Gastrocnemius medialis (tissue), 4 donors: ENCODE measurements around the gene CCDC91. TPM values are rescaled to one million over a fixed set of nuclear protein-coding genes. Genes with fewer than 3 reads are reported as not detected.

Experiments
- ATAC-seq, 2 donors: fragments of 150-250 bp; one replicate each; pipeline ENCODE4 v1.9.1; 2016
- DNase-seq, 2 donors: peaks; one replicate each; pipeline ENCODE4 v3.0.0-alpha.2; 2019
- H3K27ac ChIP-seq, 4 donors: fragments of 200-600 bp; sonication (generic); 1 replicate in 1 of 4; 2 replicates in 3 of 4; pipeline ENCODE4 v1.5.1; 2016 to 2018; ENCODE audit warnings: mild to moderate bottlenecking in 2 of 4, moderate library complexity in 1 of 4
- H3K27me3 ChIP-seq, 3 donors: fragments of 200-600 bp; sonication (generic) in 2 of 3; 1 replicate in 1 of 3; 2 replicates in 2 of 3; pipeline versions ENCODE4 v1.5.1 to v1.6.0; 2016 to 2019; ENCODE audit warnings: mild to moderate bottlenecking in 1 of 3, moderate library complexity in 1 of 3
- H3K36me3 ChIP-seq, 2 donors: fragments of 200-600 bp; sonication (generic) in 1 of 2; one replicate each; pipeline ENCODE4 v1.5.1; 2017 to 2018
- H3K4me1 ChIP-seq, 2 donors: fragments of 200-600 bp; sonication (generic) in 1 of 2; one replicate each; pipeline ENCODE4 v1.5.1; 2016 to 2017; ENCODE audit warnings: mild to moderate bottlenecking in 2 of 2
- H3K4me3 ChIP-seq, 4 donors: fragments of 200-600 bp; sonication (generic) in 3 of 4; 1 replicate in 1 of 4; 2 replicates in 3 of 4; pipeline ENCODE4 v1.5.1; 2016 to 2019; ENCODE audit warnings: mild to moderate bottlenecking in 2 of 4
- H3K9me3 ChIP-seq, 3 donors: fragments of 200-600 bp; sonication (generic) in 2 of 3; 1 replicate in 1 of 3; 2 replicates in 2 of 3; pipeline ENCODE4 v1.5.1; 2016 to 2019
- CTCF ChIP-seq, 5 experiments: fragments of 450-650 bp in 3 of 5; fragments of 200-600 bp in 2 of 5; sonication (generic) in 2 of 5; IDR thresholded peaks in 4 of 5; conservative IDR thresholded peaks in 1 of 5; 1 replicate in 4 of 5; 2 replicates in 1 of 5; pipeline ENCODE4 v1.5.1; 2016 to 2019; ENCODE audit warnings: antibody characterized with exemption in 5 of 5, mild to moderate bottlenecking in 3 of 5, moderate library complexity in 3 of 5
- POLR2A ChIP-seq, 2 donors: fragments of 450-650 bp; IDR thresholded peaks; one replicate each; pipeline ENCODE4 v1.6.1; 2017; ENCODE audit warnings: antibody characterized with exemption in 2 of 2, mild to moderate bottlenecking in 2 of 2, moderate library complexity in 2 of 2
- in situ Hi-C, 4 donors: fragments of 200-750 bp; cut with MboI; loops; one replicate each; pipeline versions ENCODE4 v1.15.0 to v1.8.0; 2017; ENCODE audit warnings: low sequenced_read_pairs in 4 of 4
- intact Hi-C: fragments of 100-400 bp; cut with DNase I; formaldehyde crosslinking; loops from one replicate; pipeline ENCODE4 v1.15.1; 2023; ENCODE audit warnings: low total_unique reads
- total RNA-seq, 4 donors: library from RNA; depleted of rRNA; stranded (reverse); fragments of >200 nt; gene quantifications; one replicate each; pipeline versions ENCODE4 v1.1.0 to v1.2.3, GENCODE V29; 2016

CCDC91 gene
- total RNA-seq, 4 donors from 2014 or later, result 22.3 to 50.6 (median 36.6) TPM

GRCh38 chr12:28232211-28232928, 42.1 kb downstream of the CCDC91 start:
- no peak for TF ChIP-seq POLR2A (IDR thresholded peaks at IDR 0.05)
- TF ChIP-seq CTCF (IDR thresholded peaks at IDR 0.05 in 4 of 5, conservative IDR thresholded peaks at IDR 0.05 in 1 of 5), result no peak
- DNase-seq (no peak), ATAC-seq (no peak)
- peaks cover 18 to 21% of the 10 kb centered on the region in 2 donors for H3K4me1 ChIP-seq
- H3K27ac ChIP-seq, result no peak overlapping the region
- intact Hi-C loops, result no loop called here
- H3K4me3 ChIP-seq, result no peak overlapping the region
- H3K36me3 ChIP-seq, result no peaks in the 10 kb centered on the region
- no peaks in the 10 kb centered on the region for H3K9me3 ChIP-seq
- H3K27me3 ChIP-seq, result no peaks in the 10 kb centered on the region
- in situ Hi-C loops, result no loop called here

GRCh38 chr12:28234444-28234843, 44.2 kb downstream of the CCDC91 start:
- TF ChIP-seq POLR2A (IDR thresholded peaks at IDR 0.05) (no peak), CTCF (IDR thresholded peaks at IDR 0.05 in 4 of 5, conservative IDR thresholded peaks at IDR 0.05 in 1 of 5) (no peak)
- H3K27ac ChIP-seq, result no peak overlapping the region
- H3K27me3 ChIP-seq, result no peaks in the 10 kb centered on the region
- peaks cover 14 to 18% of the 10 kb centered on the region in 2 donors for H3K4me1 ChIP-seq
- no peaks in the 10 kb centered on the region for H3K36me3 ChIP-seq
- in situ Hi-C loops (no loop called here), intact Hi-C loops (no loop called here)
- no peak overlapping the region for H3K4me3 ChIP-seq
- ATAC-seq (no peak), DNase-seq (no peak)
- no peaks in the 10 kb centered on the region for H3K9me3 ChIP-seq

DNA sequence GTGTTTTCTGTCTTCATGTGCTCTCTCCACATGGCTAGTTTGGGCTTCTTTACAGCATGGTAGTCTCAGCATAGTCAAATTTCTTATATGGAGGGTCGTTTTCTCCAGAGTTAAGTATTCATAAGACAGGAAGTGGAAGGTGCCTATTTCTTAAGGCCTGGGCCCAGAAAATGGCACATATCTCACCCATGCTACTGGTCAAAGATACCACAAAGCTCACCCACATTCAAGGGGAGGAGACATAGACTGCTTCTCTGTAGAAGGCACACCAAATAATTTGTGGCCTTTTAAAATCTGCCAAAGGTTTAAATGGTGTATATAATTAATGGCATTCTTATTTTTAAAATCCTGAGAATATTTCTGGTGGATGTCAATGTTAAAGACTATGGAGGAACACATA, 44.8 kb downstream of the CCDC91 start:
- H3K9me3 ChIP-seq, result no peaks in the 10 kb centered on the region
- peaks cover 12 to 18% of the 10 kb centered on the region in 2 donors for H3K4me1 ChIP-seq
- no peak overlapping the region for H3K27ac ChIP-seq
- no peaks in the 10 kb centered on the region for H3K27me3 ChIP-seq
- H3K36me3 ChIP-seq, result no peaks in the 10 kb centered on the region
- intact Hi-C loops, result no loop called here
- no peak for DNase-seq
- H3K4me3 ChIP-seq, result no peak overlapping the region
- TF ChIP-seq CTCF (IDR thresholded peaks at IDR 0.05 in 4 of 5, conservative IDR thresholded peaks at IDR 0.05 in 1 of 5), result no peak
- TF ChIP-seq POLR2A (IDR thresholded peaks at IDR 0.05), result no peak
- in situ Hi-C loops, result no loop called here
- ATAC-seq, result no peak

- H3K27me3 ChIP-seq, result no peaks in the 10 kb centered on the region
- no peak for DNase-seq
- no peak overlapping the region for H3K4me3 ChIP-seq
- in situ Hi-C loops, result no loop called here
- ATAC-seq, result no peak
- H3K4me1 ChIP-seq, result peaks cover 11 to 18% of the 10 kb centered on the region in 2 donors
- intact Hi-C loops, result no loop called here
- no peaks in the 10 kb centered on the region for H3K9me3 ChIP-seq
- TF ChIP-seq CTCF (IDR thresholded peaks at IDR 0.05 in 4 of 5, conservative IDR thresholded peaks at IDR 0.05 in 1 of 5), result no peak
- TF ChIP-seq POLR2A (IDR thresholded peaks at IDR 0.05), result no peak
- no peaks in the 10 kb centered on the region for H3K36me3 ChIP-seq
- no peak overlapping the region for H3K27ac ChIP-seq
Measured at GRCh38 chr12:28235985-28236384, 45.7 kb downstream of the CCDC91 start.

DNA sequence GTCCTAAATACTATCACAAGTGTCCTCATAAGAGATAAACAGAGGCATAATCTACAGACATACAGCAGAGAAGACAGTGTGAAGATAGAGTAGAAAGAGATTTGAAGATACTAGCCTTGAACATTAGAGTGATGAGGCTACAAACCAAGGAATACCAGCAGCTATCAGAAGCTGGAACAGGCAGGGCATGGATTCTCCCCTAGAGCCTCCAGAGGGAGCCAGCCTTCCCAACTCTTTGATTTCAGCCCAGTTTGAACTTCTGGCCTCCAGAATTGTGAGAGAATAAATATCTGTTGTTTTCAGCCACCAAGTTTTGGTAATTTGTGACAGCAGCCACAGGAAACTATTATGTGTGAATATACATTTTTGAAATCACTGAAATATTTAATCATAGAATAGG, 47.2 kb downstream of the CCDC91 start:
- in situ Hi-C loops (no loop called here), intact Hi-C loops (no loop called here)
- Histone ChIP-seq H3K4me1 (peaks cover 0 to 7% of the 10 kb centered on the region in 2 donors), H3K9me3 (no peaks in the 10 kb centered on the region), H3K27ac (no peak overlapping the region), H3K36me3 (no peaks in the 10 kb centered on the region), H3K27me3 (no peaks in the 10 kb centered on the region), H3K4me3 (no peak overlapping the region)
- DNase-seq (no peak), ATAC-seq (no peak)
- no peak for TF ChIP-seq POLR2A (IDR thresholded peaks at IDR 0.05)
- no peak for TF ChIP-seq CTCF (IDR thresholded peaks at IDR 0.05 in 4 of 5, conservative IDR thresholded peaks at IDR 0.05 in 1 of 5)
